GM21786 (cell line): ENCODE data around the gene MRPL30.
"Not testable (repeated sequence)": the region's sequence is repeated elsewhere in the genome, so short reads cannot be mapped to it uniquely, and the experiment has no call there.

Experiments used
- ATAC-seq: cut with Tn5 transposase; IDR thresholded peaks from one replicate; pipeline ENCODE4 v1.9.1; 2021; ENCODE audit not compliant: unreplicated experiment

MRPL30 gene

GRCh38 chr2:99183025-99183424 lies 2.0 kb downstream of the MRPL30 start:
- ATAC-seq: no peak

DNA sequence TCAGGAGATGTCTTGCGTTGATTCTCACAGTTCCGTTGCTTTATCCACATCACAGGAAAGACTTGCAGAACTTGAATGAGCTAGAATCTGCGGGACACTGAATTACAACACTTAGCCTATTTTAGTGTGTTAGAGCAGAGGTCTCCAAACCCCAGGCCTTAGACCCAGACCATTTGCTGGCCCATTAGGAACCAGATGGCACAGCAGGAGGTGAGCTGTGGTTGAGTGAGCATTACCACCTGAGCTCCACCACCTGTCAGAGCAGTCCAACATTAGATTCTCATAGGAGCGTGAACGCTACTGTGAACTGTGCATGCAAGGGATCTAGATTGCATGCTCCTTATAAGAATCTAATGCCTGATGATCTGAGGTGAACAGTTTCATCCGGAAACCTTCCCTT lies 3.8 kb downstream of the MRPL30 start:
- ATAC-seq: no peak

GRCh38 chr2:99187011-99187410 lies 6.0 kb downstream of the MRPL30 start:
- no peak for ATAC-seq

DNA sequence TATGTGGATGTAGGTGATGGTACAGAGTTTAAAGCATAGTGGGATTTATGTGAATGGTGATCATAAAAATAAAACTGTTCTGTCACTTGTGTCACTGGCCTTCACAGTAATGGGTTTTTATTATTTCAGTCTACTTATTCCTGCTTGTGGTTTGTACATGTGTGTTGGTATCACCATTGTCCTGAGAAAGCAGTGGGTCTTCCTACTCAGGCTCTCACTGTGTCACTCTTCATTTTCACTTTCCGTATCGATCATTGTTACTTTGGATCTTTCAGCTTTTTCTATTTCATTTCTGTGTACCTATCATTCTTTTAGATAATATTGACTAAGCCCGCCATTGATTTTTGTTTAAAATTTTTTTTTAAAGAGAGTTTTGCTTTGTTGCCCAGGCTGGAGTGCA lies 7.4 kb downstream of the MRPL30 start:
- no peak for ATAC-seq

DNA sequence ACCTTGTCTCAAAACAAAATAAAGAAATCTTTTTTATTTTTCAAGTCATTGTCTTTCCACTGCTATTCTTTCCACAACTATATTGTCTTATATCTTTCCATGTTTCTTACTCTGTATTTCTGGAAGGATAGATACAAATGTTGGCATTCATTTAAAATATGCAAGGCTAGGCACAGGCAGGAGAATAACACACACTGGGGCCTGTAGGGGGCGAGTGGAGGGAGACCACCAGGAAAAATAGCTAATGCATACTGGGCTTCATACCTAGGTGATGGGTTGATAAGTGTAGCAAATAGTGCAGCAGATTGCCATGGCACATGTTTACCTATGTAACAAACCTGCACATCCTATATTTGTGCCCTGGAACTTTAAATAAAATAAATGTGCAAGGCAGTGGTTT lies 9.6 kb downstream of the MRPL30 start:
- no peak for ATAC-seq

DNA sequence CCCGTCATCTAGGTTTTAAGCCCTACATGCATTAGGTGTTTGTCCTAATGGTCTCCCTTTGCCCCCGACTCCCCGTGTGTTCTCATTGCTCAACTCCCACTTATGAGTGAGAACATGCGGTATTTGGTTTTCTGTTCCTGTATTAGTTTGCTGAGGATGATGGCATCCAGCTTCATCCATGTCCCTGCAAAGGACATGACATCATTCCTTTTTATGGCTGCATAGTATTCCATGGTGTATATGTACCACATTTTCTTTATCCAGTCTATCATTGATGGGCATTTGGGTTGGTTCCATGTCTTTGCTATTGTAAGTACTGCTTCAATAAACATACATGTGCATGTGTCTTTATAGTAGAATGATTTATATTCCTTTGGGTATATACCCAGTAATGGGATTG lies 11.4 kb downstream of the MRPL30 start:
- ATAC-seq: not testable (repeated sequence)

DNA sequence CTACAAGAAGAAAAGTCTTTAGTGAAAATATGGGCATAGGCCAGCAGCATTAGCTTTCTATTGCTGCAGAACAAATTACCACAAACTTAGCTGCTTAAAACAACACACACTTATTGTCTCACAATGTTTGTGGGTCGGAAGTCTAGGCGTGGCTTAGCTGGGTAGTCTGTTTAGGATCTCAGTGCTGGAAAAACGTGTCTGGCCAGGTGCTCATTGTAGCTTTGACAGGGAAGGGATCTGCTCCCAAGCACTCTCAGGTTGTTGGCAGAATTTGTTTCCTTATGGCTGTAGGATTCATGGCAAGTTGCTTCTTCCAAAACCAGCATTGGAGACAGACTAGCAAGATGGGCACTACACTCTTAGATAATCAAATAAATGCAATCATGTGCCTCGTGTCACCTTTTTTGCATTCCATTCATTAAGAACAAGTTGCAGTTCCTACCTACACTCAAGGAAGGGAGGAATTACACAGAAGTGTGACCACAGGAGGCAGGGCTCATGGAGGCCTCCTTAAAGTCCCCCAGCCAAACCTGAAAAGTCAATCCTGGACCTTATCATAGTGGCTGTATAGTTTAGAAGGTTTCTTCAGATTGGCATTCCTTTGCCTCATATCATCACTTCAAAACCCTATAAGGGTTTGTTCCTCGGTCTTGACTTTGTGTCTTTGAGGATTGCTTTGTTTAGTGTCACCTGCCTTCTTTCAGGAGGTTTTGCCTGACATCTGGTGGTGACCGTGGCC lies 17.3 kb downstream of the MRPL30 start:
- ATAC-seq: no peak

- ATAC-seq: no peak
Measured at GRCh38 chr2:99200076-99200800, 19.3 kb downstream of the MRPL30 start.

GRCh38 chr2:99201959-99202678 lies 21.1 kb downstream of the MRPL30 start:
- ATAC-seq: no peak

DNA sequence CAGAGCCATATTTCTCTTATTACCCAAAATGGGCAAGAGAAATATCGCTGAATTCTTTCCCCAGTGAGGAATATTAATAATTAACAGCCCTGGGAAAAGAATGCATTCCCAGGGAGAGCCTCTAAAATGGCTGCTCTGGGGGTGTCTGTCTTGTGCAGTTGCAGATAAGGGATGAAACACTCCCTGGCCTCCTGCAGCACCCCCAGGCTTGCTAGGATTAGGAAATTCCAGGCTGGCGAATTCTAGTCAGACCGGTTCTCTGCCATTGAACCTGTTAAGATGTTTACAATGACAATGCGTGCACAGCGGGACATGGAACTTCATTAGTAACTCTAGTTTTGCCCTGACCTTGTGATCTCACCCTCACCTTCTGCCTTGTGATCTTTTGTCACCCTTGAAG lies 24.5 kb downstream of the MRPL30 start:
- ATAC-seq: no peak

GRCh38 chr2:99216096-99216495 lies 35.1 kb downstream of the MRPL30 start:
- ATAC-seq: no peak

DNA sequence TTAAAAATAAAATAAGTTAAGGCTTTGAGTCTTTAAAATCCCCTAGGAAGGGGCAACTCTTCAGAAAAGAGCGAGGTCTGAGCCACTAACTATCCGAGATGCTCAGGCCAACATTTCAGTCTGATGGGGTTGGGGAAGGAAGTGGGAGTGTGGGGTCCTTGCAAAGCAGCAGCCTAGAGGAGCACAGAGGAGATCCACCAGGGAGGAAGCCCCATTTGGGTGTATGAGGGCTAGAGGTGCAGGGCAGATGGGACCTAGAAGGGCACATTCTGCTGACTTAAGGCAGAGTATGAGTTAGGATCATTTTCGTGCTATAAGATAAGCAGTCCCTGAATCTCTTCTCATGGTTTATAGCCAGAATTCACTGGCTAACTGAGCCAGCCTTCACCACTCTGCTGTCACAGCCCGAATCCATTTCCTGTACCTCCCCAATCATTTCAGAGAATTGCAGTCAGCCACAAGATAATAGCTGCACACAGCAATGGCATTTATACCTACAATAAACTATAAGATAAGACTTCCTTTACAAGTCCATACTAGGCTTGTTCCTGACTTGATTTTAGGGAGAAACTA lies 37.0 kb downstream of the MRPL30 start:
- no peak for ATAC-seq

GRCh38 chr2:99233177-99233576 lies 52.2 kb downstream of the MRPL30 start:
- ATAC-seq: not testable (repeated sequence)

GRCh38 chr2:99238599-99238998 lies 57.6 kb downstream of the MRPL30 start:
- no peak for ATAC-seq

DNA sequence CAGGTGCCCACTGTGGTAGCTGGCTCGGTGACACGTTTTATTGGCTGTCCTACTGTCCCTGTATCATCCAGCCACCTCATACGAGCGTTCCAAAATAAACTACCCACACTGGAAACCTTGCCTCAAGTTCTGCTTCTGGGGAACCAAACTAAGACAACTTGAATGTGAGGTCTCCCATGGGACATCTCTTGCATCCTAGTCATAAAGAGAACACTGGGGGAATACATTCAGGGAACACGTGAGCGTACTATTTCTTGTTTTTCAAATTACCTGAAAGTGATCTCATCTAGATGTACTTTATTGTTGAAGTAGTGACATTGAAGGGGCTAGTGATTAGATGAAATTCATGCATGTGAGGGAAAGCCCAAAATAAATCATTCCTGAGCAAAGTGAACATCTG lies 59.4 kb downstream of the MRPL30 start:
- ATAC-seq: no peak

DNA sequence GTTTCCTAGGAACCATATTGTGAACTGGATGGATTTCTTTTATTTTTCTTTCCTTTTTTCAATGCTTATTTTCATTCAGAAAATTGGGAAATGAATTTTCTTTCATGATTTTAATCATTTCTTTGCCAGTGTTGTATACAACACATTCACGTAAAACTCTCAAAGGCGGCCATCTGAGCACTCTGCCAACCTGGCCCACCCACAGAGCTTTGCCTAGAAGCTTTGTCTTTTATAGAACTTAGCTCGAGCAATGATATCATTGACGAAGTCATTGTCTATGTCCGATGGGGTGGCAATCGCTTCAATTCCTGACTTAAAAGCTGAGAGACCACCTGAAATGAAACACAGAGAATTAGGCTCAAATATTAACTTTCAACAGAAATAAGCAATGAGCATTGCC lies 61.2 kb downstream of the MRPL30 start:
- no peak for ATAC-seq
